GM18508 (cell line): ENCODE results near the gene OLFML3.
"Not testable (repeated sequence)": the region's sequence is repeated elsewhere in the genome, so short reads cannot be mapped to it uniquely, and the experiment has no call there.

ENCODE experiments used
- ATAC-seq: cut with Tn5 transposase; IDR thresholded peaks from one replicate; pipeline ENCODE4 v1.9.1; 2021; ENCODE audit warnings: moderate number of reproducible peaks; ENCODE audit not compliant: insufficient read depth, unreplicated experiment

OLFML3 gene

DNA sequence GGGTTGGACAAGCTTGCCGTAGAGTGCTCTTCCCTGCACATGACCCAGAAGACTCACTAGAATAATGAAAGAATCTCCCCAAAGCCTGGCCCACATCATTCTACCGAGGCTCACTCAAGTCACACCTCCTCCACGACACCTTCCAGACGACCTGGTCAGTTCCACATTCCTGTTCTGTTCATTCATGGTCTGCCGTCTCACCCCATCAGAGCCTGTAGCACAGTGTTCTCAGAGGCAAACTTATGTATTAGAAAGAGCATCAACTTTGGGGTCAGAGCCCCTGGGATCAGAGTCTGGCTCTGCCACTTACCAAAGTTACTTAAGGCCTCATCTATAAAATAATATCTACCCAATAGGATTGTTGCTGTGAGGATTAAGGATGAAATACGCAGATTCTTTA is 7.5 kb downstream of the OLFML3 start:
- ATAC-seq: no peak

GRCh38 chr1:113987259-113987658 is 8.0 kb downstream of the OLFML3 start:
- ATAC-seq: no peak

DNA sequence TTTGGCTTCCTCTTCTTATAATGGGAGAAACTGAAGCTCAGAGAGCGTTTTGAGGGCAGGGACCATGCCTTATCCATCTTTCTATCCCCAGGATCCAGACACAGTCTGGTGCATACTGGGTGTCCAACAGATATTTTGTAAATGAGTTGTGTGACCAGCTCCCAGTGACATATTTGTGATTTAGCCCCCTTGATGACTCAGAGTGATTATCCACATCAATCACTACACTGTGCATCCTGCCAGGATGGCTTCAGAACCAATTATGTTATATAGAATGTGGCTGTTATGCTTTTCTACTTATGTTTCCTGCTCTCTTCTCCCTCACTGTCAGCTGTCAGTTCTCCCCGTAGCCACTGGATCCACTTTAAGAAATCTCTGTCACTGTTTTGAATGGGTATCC is 11.3 kb downstream of the OLFML3 start:
- no peak for ATAC-seq

- ATAC-seq: no peak
These were observed 11.7 kb downstream of the OLFML3 start for GRCh38 chr1:113990961-113991360.

DNA sequence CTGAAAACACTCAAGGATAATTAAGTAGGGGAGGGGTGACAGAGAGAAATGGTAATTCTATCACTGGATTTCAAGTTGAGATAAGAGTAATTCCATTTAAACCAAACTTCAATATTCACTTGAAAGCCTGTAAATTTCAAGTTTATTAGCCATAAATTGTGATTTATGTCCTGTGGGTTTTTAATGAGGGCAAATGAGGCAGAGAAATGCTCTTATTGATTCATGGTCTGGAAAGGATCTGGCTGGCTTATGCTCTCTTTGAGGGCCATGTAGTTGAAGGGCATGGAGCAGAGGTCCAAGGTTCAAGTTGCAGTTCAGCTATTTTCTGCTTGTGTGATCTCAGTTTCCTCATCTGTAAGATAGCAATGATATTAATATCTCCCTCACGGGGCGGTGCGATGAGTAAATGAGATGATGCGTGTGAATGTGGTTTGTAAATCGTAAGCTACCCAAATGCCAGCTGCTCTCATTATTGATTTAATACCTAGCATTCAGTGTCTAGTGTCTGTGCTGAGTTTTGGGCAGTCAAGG is 12.3 kb downstream of the OLFML3 start:
- no peak for ATAC-seq

GRCh38 chr1:113993072-113993471 is 13.8 kb downstream of the OLFML3 start:
- ATAC-seq: no peak

GRCh38 chr1:113993766-113994165 is 14.5 kb downstream of the OLFML3 start:
- no peak for ATAC-seq

DNA sequence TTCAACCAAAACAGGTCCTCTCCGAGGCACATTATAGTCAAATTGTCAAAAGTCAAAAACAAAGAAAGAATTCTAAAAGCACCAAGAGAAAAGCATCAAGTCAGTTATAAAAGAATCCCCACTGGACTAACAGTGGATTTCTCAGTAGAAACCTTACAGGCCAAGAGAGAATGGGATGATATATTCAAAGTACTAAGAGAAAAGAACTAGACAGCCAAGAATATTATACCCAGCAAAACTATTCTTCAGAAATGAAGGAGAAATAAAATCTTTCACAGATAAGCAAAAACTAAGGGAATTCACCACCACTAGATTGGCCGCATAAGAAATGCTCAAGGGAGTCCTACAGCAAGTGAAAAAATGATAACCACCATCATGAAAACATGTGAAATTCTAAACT is 16.1 kb downstream of the OLFML3 start:
- no peak for ATAC-seq

- no peak for ATAC-seq
These were observed 19.1 kb downstream of the OLFML3 start for GRCh38 chr1:113998361-113998760.

DNA sequence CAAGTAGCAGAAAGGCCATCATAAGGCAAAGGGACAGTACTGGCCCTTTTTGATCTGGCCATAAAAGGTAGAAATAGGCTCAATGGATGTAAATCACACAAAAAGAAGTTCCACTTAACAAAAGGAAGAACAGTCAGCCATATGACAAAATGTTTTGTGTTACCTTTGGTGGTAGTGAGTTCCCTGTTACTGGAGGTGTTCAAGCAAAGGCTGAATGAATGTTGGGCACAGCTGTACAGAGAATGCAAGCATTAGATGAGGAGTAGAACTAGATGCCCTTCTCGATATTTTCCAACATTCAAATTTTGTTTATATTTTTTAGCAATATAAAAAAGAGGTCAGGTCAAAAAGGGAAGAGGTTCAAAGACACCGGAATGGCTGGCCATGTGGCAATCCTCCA is 20.0 kb downstream of the OLFML3 start:
- ATAC-seq: no peak

GRCh38 chr1:113999799-114000198 is 20.5 kb downstream of the OLFML3 start:
- ATAC-seq: no peak

- ATAC-seq: no peak
These were observed 21.1 kb downstream of the OLFML3 start for GRCh38 chr1:114000406-114000805.

GRCh38 chr1:114002492-114003239 is 23.4 kb downstream of the OLFML3 start:
- no peak for ATAC-seq

DNA sequence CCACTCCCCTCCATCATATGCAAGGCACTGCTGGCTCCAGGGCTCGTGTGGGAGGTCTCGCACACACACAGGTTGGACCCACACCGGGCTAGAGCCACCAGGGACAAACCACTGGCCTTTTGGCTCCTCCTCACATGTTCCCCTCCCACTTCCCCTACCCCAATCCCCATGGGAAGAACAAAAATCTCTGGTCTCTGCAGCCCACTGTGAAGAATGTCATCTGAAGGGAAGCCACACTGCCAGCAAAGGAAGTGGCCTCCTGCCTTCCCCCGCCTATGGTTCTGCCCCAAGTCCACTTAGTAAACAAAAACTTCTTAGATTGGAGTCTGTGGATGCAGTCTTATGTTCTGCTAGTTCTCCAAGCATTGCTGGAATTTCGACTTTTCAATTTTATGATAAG is 24.2 kb downstream of the OLFML3 start:
- ATAC-seq: no peak

DNA sequence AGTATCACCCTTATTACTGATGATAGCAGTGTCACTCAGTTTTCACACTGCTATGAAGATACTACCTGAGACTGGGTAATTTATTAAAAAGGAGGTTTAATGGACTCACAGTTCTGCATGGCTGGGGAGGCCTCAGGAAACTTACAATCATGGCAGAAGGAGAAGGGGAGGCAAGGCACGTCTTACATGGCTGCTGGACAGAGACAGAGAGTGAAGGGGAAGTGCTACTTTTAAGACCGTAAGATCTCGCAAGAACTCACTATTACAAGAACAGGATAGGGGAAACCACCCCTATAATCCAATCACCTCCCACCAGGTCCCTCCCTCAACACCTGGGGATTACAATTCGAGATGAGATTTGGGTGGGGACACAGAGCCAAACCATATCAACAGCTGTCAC is 27.6 kb downstream of the OLFML3 start:
- ATAC-seq: not testable (repeated sequence)

DNA sequence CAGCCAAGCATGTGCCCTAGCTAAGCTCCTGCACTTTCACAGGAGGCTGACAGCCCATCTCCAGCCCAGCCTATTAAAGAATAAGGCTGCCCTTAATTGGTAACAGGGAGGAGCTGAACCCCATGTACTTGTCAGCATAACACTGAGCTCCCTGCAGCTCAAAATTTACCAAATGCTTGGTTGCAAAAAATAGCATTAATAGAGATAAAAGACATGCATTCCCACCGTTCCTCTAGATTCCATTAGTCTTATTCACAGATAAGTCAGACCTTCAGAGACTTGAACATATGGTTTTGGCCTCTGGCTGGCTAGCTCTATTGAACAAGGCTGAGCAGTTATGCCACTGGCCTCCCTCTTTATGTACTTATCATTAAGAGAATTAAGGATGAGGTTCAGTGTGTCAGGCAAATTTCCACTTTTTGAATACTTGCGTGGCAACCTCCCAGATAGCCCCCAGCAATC is 29.2 kb downstream of the OLFML3 start:
- no peak for ATAC-seq

DNA sequence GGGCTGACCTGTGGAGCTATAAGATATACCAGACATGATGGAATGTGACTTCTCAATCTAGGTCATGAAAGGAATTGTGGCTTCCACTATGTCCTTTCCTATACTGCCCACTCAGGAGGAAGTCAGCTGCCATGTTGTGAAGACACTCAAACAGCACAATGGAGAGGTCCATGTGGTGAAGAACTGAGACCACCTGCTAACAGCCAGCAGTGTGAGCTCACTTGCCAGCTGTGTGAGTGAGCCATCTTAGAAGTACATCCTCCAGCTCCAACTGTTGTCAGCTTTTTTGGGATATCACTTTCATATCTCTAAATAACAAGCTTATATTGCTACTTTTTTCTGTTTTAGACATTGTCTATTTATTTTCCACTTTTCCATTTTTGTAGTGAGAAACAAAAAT is 29.7 kb downstream of the OLFML3 start:
- ATAC-seq: no peak

DNA sequence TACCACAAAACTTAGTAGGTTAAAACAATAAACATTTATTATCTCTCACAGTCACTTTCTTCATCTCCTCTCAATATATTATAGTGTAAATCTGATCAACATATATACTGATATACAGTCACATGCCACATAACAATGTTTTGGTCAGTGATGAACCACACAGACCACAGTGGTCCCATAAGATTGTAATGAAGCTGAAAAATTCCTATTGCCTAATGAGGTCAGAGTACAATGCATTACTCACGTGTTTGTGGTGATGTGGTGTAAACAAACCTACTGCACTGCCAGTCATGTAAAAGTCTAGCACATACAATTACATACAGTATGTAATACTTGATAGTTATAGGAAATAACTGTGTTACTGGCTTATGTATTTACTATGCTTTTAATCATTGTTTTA is 30.1 kb downstream of the OLFML3 start:
- ATAC-seq: no peak

DNA sequence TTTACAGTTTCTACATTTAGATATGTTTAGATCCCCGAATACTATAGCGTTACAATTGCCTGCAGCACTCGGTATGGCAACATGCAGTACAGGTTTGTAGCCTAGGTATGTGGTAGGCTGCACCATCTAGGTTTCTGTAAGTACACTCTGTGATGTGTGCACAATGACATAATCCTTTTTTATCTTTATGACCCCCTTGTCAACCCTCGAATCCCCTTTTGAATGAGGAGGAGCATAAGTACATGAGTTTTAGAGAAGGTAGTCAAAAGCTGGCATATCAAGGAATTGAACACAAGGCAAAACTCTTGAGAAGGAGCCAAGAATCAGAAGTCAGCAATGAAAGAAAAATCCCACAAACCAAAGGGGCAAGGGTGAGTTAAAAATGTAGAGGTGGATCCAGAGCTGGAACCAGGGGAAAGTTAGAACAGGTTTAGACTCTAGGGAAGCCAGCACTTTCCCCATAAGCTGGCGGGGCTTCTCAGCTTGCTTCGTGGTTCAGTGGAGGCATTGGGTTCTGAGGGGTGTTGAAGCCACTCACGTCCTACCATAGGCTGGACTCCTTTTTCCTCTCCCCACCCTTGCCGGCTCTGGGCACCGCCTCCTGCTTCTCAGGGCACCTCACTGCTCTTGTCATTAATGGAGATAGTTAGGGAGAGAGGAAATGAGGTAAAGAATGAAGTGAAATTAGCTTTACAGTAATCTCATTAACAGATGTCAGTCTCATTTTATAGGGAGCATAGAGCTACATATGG is 31.3 kb downstream of the OLFML3 start:
- no peak for ATAC-seq

- no peak for ATAC-seq
These were observed 32.5 kb downstream of the OLFML3 start for GRCh38 chr1:114011796-114012195.

- no peak for ATAC-seq
These were observed 35.8 kb downstream of the OLFML3 start for GRCh38 chr1:114015075-114015474.
